PC-9 (cell line): ENCODE measurements around the gene DDAH1. TPM values are rescaled to one million over a fixed set of nuclear protein-coding genes. Genes with fewer than 3 reads are reported as not detected.

Experiments
- BruUV-seq: library from RNA; stranded (reverse); fragments of 400-500 nt; replicated peaks from 2 replicates; lab custom pipeline; 2021; lab: Mats Ljungman, UMichigan
- CTCF ChIA-PET: fragments of 300-600 bp; sonication (Branson Sonifier 250); formaldehyde crosslinking; loops from one replicate; lab custom pipeline; 2022; ENCODE audit warnings: antibody characterized with exemption; lab: Charles Lee
- POLR2A ChIA-PET: fragments of 300-600 bp; sonication (Branson Sonifier 250); formaldehyde crosslinking; loops from one replicate; lab custom pipeline; 2022; ENCODE audit warnings: antibody characterized with exemption; ENCODE audit not compliant: unreplicated experiment; lab: Charles Lee
- DNase-seq, 2 experiments: peaks; one replicate each; pipeline versions ENCODE4 v3.0.0 to v3.0.0-alpha.2; 2015 to 2022; ENCODE audit warnings: mixed read lengths in 1 of 2
- H2AFZ ChIP-seq: fragments of 200-600 bp; sonication (generic); 2 replicates; pipeline ENCODE4 v1.8.1; 2017; ENCODE audit warnings: antibody characterized with exemption
- H3F3A ChIP-seq: fragments of 200-600 bp; sonication (generic); 2 replicates; pipeline ENCODE4 v1.8.1; 2017; ENCODE audit warnings: antibody characterized with exemption, mild to moderate bottlenecking, low read depth; ENCODE audit not compliant: insufficient read depth
- H3K27ac ChIP-seq: fragments of 200-600 bp; sonication (generic); 2 replicates; pipeline ENCODE4 v1.6.1; 2016; ENCODE audit warnings: mixed run types
- H3K27me3 ChIP-seq: fragments of 200-600 bp; sonication (generic); 2 replicates; pipeline ENCODE4 v1.6.1; 2016; ENCODE audit warnings: low read depth, mixed run types; ENCODE audit not compliant: insufficient read depth
- H3K36me3 ChIP-seq: fragments of 200-600 bp; sonication (generic); 2 replicates; pipeline ENCODE4 v1.6.1; 2016; ENCODE audit warnings: low read depth, mixed run types
- H3K4me1 ChIP-seq: fragments of 200-600 bp; sonication (generic); replicated peaks from 2 replicates; pipeline ENCODE4 v1.6.1; 2016; ENCODE audit warnings: mixed run types; ENCODE audit not compliant: insufficient read depth
- H3K4me2 ChIP-seq: fragments of 200-600 bp; sonication (generic); 2 replicates; pipeline ENCODE4 v1.6.1; 2017; ENCODE audit warnings: mixed run types
- H3K4me3 ChIP-seq: fragments of 200-600 bp; sonication (generic); 2 replicates; pipeline ENCODE4 v1.6.1; 2016; ENCODE audit warnings: mixed run types
- H3K79me2 ChIP-seq: fragments of 200-600 bp; sonication (generic); 2 replicates; pipeline ENCODE4 v1.6.1; 2017; ENCODE audit warnings: low read depth, mixed run types
- H3K9me2 ChIP-seq: fragments of 200-600 bp; sonication (generic); 2 replicates; pipeline ENCODE4 v1.8.1; 2017; ENCODE audit warnings: mild to moderate bottlenecking; ENCODE audit not compliant: insufficient read depth
- H3K9me3 ChIP-seq: fragments of 200-600 bp; sonication (generic); 2 replicates; pipeline ENCODE4 v1.8.1; 2016; ENCODE audit warnings: low read depth; ENCODE audit not compliant: insufficient read depth
- H4K20me1 ChIP-seq: fragments of 200-600 bp; sonication (generic); 2 replicates; pipeline ENCODE4 v1.8.1; 2017; ENCODE audit not compliant: insufficient read depth
- CTCF ChIP-seq: fragments of 200-600 bp; sonication (generic); conservative IDR thresholded peaks from 2 replicates; pipeline ENCODE4 v1.6.1; 2017; ENCODE audit warnings: mixed run types, antibody characterized with exemption, mild to moderate bottlenecking, moderate library complexity
- EZH2 ChIP-seq: fragments of 200-600 bp; sonication (generic); IDR thresholded peaks from 2 replicates; pipeline ENCODE4 v1.8.0; 2017; ENCODE audit warnings: antibody characterized with exemption, low read depth
- intact Hi-C: fragments of 100-400 bp; cut with micrococcal nuclease; formaldehyde crosslinking; loops from one replicate; pipeline ENCODE4 v1.10.0; 2022; ENCODE audit not compliant: unreplicated experiment
- total RNA-seq: library from RNA; stranded (reverse); gene quantifications from 2 replicates; pipeline ENCODE4 v1.2.3, GENCODE V29; 2021

DDAH1 gene
- total RNA-seq, 1 experiment from 2014 or later, result 31.9 TPM

- Histone ChIP-seq H2AFZ (peak overlapping the region; percentile 90), H3K9me3 (no peaks in the 10 kb centered on the region), H3K4me3 (peak overlapping the region; percentile 95; the same call in 1 of the 2 replicates), H3K27me3 (no peaks in the 10 kb centered on the region), H4K20me1 (no peaks in the 10 kb centered on the region), H3K79me2 (peaks cover 48% of the 10 kb centered on the region), H3K36me3 (no peaks in the 10 kb centered on the region), H3K4me2 (peak overlapping the region; percentile 94), H3K9me2 (no peaks in the 10 kb centered on the region), H3K27ac (peak overlapping the region; percentile 22), H3F3A (peaks cover 3% of the 10 kb centered on the region; the same call in 1 of the 2 replicates), H3K4me1 (peaks cover 29% of the 10 kb centered on the region)
- ChIA-PET CTCF (interaction anchor here (0.6 to 0.7 kb wide), 6 partner anchors 58 to 522 kb away, joined by 3 to 8 read pairs (median 4); no protein-coding TSS in a partner anchor), POLR2A (interaction anchor here (0.6 to 1.1 kb wide), 4 partner anchors 36 to 232 kb away, joined by 3 to 7 read pairs (median 5); no protein-coding TSS in a partner anchor)
- DNase-seq, result no peak
- TF ChIP-seq CTCF, result no peak
- TF ChIP-seq EZH2, result no peak
- intact Hi-C loops, result no loop called here
- TSS peak; percentile 77 for BruUV-seq
Observed at GRCh38 chr1:85465786-85466134, 801 bp upstream of the DDAH1 start.

- Histone ChIP-seq H3K79me2 (peaks cover 60% of the 10 kb centered on the region), H3K27me3 (no peaks in the 10 kb centered on the region), H4K20me1 (no peaks in the 10 kb centered on the region), H3K4me2 (peak overlapping the region; percentile 94), H3F3A (peaks cover 3% of the 10 kb centered on the region; the same call in 1 of the 2 replicates), H3K4me3 (peak overlapping the region; percentile 95), H3K9me3 (no peaks in the 10 kb centered on the region), H3K27ac (peak overlapping the region; percentile 12; the same call in 1 of the 2 replicates), H3K36me3 (no peaks in the 10 kb centered on the region), H2AFZ (peak overlapping the region; percentile 90), H3K4me1 (peaks cover 41% of the 10 kb centered on the region), H3K9me2 (no peaks in the 10 kb centered on the region)
- intact Hi-C loops, result loop anchor here (1.0 kb wide), 2 partner anchors 116 to 120 kb away; partner anchors contain the start of gene CCN1
- BruUV-seq, result no TSS peak
- TF ChIP-seq CTCF (no peak), EZH2 (no peak)
- DNase-seq, result peak; percentile 48 to 61
- ChIA-PET CTCF (interaction anchor here (0.6 kb wide), 1 partner anchor 121 kb away, joined by 3 read pairs; no protein-coding TSS in a partner anchor), POLR2A (interaction anchor here (0.5 to 1.1 kb wide), 7 partner anchors 37 to 188 kb away, joined by 3 to 9 read pairs (median 4); partner anchors contain the start of gene BCL10)
Observed at GRCh38 chr1:85464497-85465098, 361 bp downstream of the DDAH1 start.

GRCh38 chr1:85463731-85464496, 1.0 kb downstream of the DDAH1 start:
- H3K4me3 ChIP-seq, result peak overlapping the region; percentile 95
- BruUV-seq, result no TSS peak
- no peaks in the 10 kb centered on the region for H4K20me1 ChIP-seq
- no peaks in the 10 kb centered on the region for H3K27me3 ChIP-seq
- H3F3A ChIP-seq, result peaks cover 3% of the 10 kb centered on the region; the same call in 1 of the 2 replicates
- no peaks in the 10 kb centered on the region for H3K9me2 ChIP-seq
- CTCF ChIA-PET, result interaction anchor here (0.8 kb wide), 1 partner anchor 120 kb away, joined by 3 read pairs; no protein-coding TSS in a partner anchor
- H3K27ac ChIP-seq, result peak overlapping the region; percentile 12; the same call in 1 of the 2 replicates
- H3K9me3 ChIP-seq, result no peaks in the 10 kb centered on the region
- H3K36me3 ChIP-seq, result no peaks in the 10 kb centered on the region
- no peak for DNase-seq
- peak overlapping the region; percentile 90 for H2AFZ ChIP-seq
- TF ChIP-seq EZH2 (no peak), CTCF (no peak)
- peaks cover 67% of the 10 kb centered on the region for H3K79me2 ChIP-seq
- intact Hi-C loops, result loop anchor here (1.0 kb wide), 2 partner anchors 116 to 120 kb away; partner anchors contain the start of gene CCN1
- POLR2A ChIA-PET, result interaction anchor here (0.5 to 1.0 kb wide), 9 partner anchors 39 to 1256 kb away, joined by 3 to 8 read pairs (median 4); no protein-coding TSS in a partner anchor
- peak overlapping the region; percentile 94 for H3K4me2 ChIP-seq
- H3K4me1 ChIP-seq, result peaks cover 43% of the 10 kb centered on the region
